Measurements from ENCODE around the gene CHCHD6.

GRCh38 chr3:126924458-126924857, 220.4 kb downstream of the CHCHD6 start:
- TF ChIP-seq CTCF (IDR thresholded peaks at IDR 0.05) (no peak), POLR2A (IDR thresholded peaks at IDR 0.05) (no peak)

Measured in adrenal gland (tissue), 5 donors.